SK-N-SH (cell line): ENCODE measurements around the gene JMJD7. TPM values are rescaled to one million over a fixed set of nuclear protein-coding genes. Genes with fewer than 3 reads are reported as not detected.

ENCODE experiments used
- CTCF ChIA-PET: fragments of 300-600, 350-600 bp; formaldehyde crosslinking; extraction: SDS; loops from one replicate; lab custom pipeline; 2021; lab: Yijun Ruan, JAX
- POLR2A ChIA-PET: fragments of 350-600 bp; sonication (Branson Sonifier 250); formaldehyde crosslinking; extraction: SDS; loops from one replicate; lab custom pipeline; 2020; ENCODE audit warnings: antibody characterized with exemption, inconsistent platforms; lab: Yijun Ruan, JAX
- DNase-seq: peaks from one replicate; pipeline ENCODE4 v3.0.0; 2012
- H2AFZ ChIP-seq: fragments of 200-600 bp; sonication (generic); 2 replicates; pipeline ENCODE4 v1.8.1; 2016; ENCODE audit warnings: antibody characterized with exemption, mild to moderate bottlenecking, low read depth
- H3F3A ChIP-seq: fragments of 200-600 bp; sonication (generic); replicated peaks from 2 replicates; pipeline ENCODE3; 2016; ENCODE audit warnings: antibody characterized with exemption, mild to moderate bottlenecking; ENCODE audit not compliant: insufficient read depth
- H3K27ac ChIP-seq, 2 experiments: fragments of 200-500 bp in 1 of 2; fragments of 200-600 bp in 1 of 2; sonication (Bioruptor generic) in 1 of 2; sonication (generic), shearing (Covaris generic) in 1 of 2; 2 replicates each; pipeline versions ENCODE4 v1.5.1 to v1.6.1; 2014 to 2016; ENCODE audit warnings: low read depth in 2 of 2, inconsistent platforms in 1 of 2, low read length in 1 of 2, mild to moderate bottlenecking in 1 of 2, mixed read lengths in 1 of 2
- H3K27me3 ChIP-seq: fragments of 200-600 bp; sonication (generic), shearing (Covaris generic); 2 replicates; pipeline ENCODE4 v1.6.1; 2016; ENCODE audit warnings: mixed run types; ENCODE audit not compliant: insufficient read depth
- H3K36me3 ChIP-seq, 2 experiments: fragments of 200-500 bp in 1 of 2; fragments of 200-600 bp in 1 of 2; sonication (Bioruptor generic) in 1 of 2; sonication (generic) in 1 of 2; replicated peaks in 1 of 2; 2 replicates each; pipeline versions ENCODE3 to v1.5.1; 2014 to 2016; ENCODE audit warnings: low read length in 1 of 2, mild to moderate bottlenecking in 1 of 2; ENCODE audit not compliant: insufficient read depth in 2 of 2, control insufficient read depth in 1 of 2
- H3K4me1 ChIP-seq, 2 experiments: fragments of 200-500 bp in 1 of 2; fragments of 200-600 bp in 1 of 2; sonication (Bioruptor generic) in 1 of 2; sonication (generic), shearing (Covaris generic) in 1 of 2; 2 replicates each; pipeline versions ENCODE4 v1.5.1 to v1.6.1; 2014 to 2016; ENCODE audit warnings: low read depth in 1 of 2, low read length in 1 of 2, mixed run types in 1 of 2; ENCODE audit not compliant: insufficient read depth in 2 of 2, control insufficient read depth in 1 of 2
- H3K4me2 ChIP-seq: fragments of 200-600 bp; sonication (generic), shearing (Covaris generic); 2 replicates; pipeline ENCODE4 v1.6.1; 2017; ENCODE audit warnings: mixed run types
- H3K4me3 ChIP-seq, 2 experiments: fragments of 200-500 bp in 1 of 2; fragments of 200-600 bp in 1 of 2; sonication (Bioruptor generic) in 1 of 2; sonication (generic), shearing (Covaris generic) in 1 of 2; 2 replicates each; pipeline versions ENCODE4 v1.5.1 to v1.8.1; 2014 to 2016; ENCODE audit warnings: low read depth in 2 of 2, inconsistent platforms in 1 of 2, low read length in 1 of 2, mild to moderate bottlenecking in 1 of 2, mixed read lengths in 1 of 2, moderate library complexity in 1 of 2
- H3K79me2 ChIP-seq: fragments of 200-600 bp; sonication (generic); 2 replicates; pipeline ENCODE4 v1.8.1; 2017; ENCODE audit warnings: mild to moderate bottlenecking; ENCODE audit not compliant: insufficient read depth
- H3K9ac ChIP-seq: fragments of 200-600 bp; sonication (generic); 2 replicates; pipeline ENCODE4 v1.6.1; 2017; ENCODE audit warnings: mixed run types
- H3K9me2 ChIP-seq: fragments of 200-600 bp; sonication (generic); 2 replicates; pipeline ENCODE4 v1.6.1; 2017; ENCODE audit warnings: mixed run types
- H3K9me3 ChIP-seq: fragments of 200-600 bp; sonication (generic); 2 replicates; pipeline ENCODE4 v1.6.1; 2017; ENCODE audit warnings: mixed run types, mild to moderate bottlenecking, moderate library complexity
- H4K20me1 ChIP-seq: fragments of 200-600 bp; sonication (generic); 2 replicates; pipeline ENCODE4 v1.6.1; 2017; ENCODE audit warnings: mild to moderate bottlenecking, mixed run types; ENCODE audit not compliant: insufficient read depth
- CHD2 ChIP-seq: fragments of 150-350 bp; IDR thresholded peaks from 2 replicates; pipeline ENCODE4 v1.6.1; 2018; ENCODE audit warnings: low read length; ENCODE audit not compliant: partially characterized antibody
- EP300 ChIP-seq, 2 experiments: IDR thresholded peaks; 2 replicates each; pipeline versions ENCODE4 v1.4.0 to v1.6.1; 2012; ENCODE audit warnings: borderline replicate concordance in 1 of 2, low read depth in 1 of 2, low read length in 1 of 2
- IRF3 ChIP-seq: fragments of 150-350 bp; IDR thresholded peaks from 2 replicates; pipeline ENCODE4 v1.6.1; 2016; ENCODE audit warnings: mild to moderate bottlenecking, low read depth, low read length
- NFIC ChIP-seq: IDR thresholded peaks from 2 replicates; pipeline ENCODE4 v1.4.0; 2012; ENCODE audit warnings: borderline replicate concordance
- POLR2AphosphoS5 ChIP-seq: IDR thresholded peaks from 2 replicates; pipeline ENCODE4 v1.6.1; 2012; ENCODE audit warnings: low read depth, low read length
- RCOR1 ChIP-seq: fragments of 150-350 bp; IDR thresholded peaks from 2 replicates; pipeline ENCODE4 v1.6.1; 2017; ENCODE audit warnings: antibody characterized with exemption, low read length
- REST ChIP-seq: IDR thresholded peaks from 2 replicates; pipeline ENCODE4 v1.6.1; 2012; ENCODE audit warnings: mild to moderate bottlenecking, low read depth, low read length, moderate library complexity
- SMC3 ChIP-seq: IDR thresholded peaks from 2 replicates; pipeline ENCODE4 v1.6.1; 2012; ENCODE audit warnings: low read depth, low read length, improper control_type of control experiment
- ZBTB33 ChIP-seq: IDR thresholded peaks from 2 replicates; pipeline ENCODE4 v1.4.0; 2012; ENCODE audit warnings: low read depth, borderline replicate concordance
- WGBS: methylation state at CpG from one replicate; pipeline ENCODE4 v1.1.6; 2017; ENCODE audit warnings: low lambda C conversion rate; 5-methylcytosine and 5-hydroxymethylcytosine counted together
- polyA plus RNA-seq, 3 experiments: library from polyadenylated mRNA; depleted of rRNA; stranded (reverse); fragments of >200 nt; gene quantifications; 2 replicates each; pipeline ENCODE4 v1.2.3, GENCODE V29; 2012

The JMJD7 gene
- polyA plus RNA-seq, 1 of the 3 experiments (the other 2 are of a cell fraction) = 6.5 TPM

- Histone ChIP-seq H4K20me1 (no peaks in the 10 kb centered on the region), H3K36me3 (peaks cover 0 to 15% of the 10 kb centered on the region in 2 experiments), H2AFZ (no peak overlapping the region; the same call in 1 of the 2 replicates), H3F3A (peaks cover 4% of the 10 kb centered on the region), H3K9me2 (no peaks in the 10 kb centered on the region), H3K9me3 (no peaks in the 10 kb centered on the region), H3K79me2 (peaks cover 31% of the 10 kb centered on the region), H3K27ac (peak overlapping the region; percentile 74 to 77; a peak in 3 of 4 replicates), H3K9ac (no peak overlapping the region), H3K4me2 (peak overlapping the region; percentile 60; the same call in 1 of the 2 replicates), H3K4me1 (peaks cover 19 to 30% of the 10 kb centered on the region in 2 experiments; a peak in 3 of 4 replicates), H3K27me3 (no peaks in the 10 kb centered on the region), H3K4me3 (no peak overlapping the region)
- 91% methylated on average over 8 of the region's 8 CpGs for WGBS
- TF ChIP-seq CHD2 (no peak), RCOR1 (no peak), IRF3 (no peak), NFIC (no peak), ZBTB33 (no peak)
- DNase-seq = no peak
- ChIA-PET POLR2A (interaction anchor here (1.1 kb wide), 1 partner anchor 340 kb away, joined by 3 read pairs; no protein-coding TSS in a partner anchor), CTCF (interaction anchor here (0.8 to 6.4 kb wide), 3 partner anchors 14 to 107 kb away, joined by 3 to 36 read pairs (median 3); no protein-coding TSS in a partner anchor)
Observed at GRCh38 chr15:41797201-41797944, 30.5 kb upstream of the JMJD7 start.

GRCh38 chr15:41798607-41799487, 29.0 kb upstream of the JMJD7 start:
- no peak for TF ChIP-seq EP300 (IDR thresholded peaks at IDR 0.05; ENCODE audit: borderline replicate concordance in 1 of 2, low read depth in 1 of 2, low read length in 1 of 2)
- no peak for TF ChIP-seq REST
- no peak for TF ChIP-seq POLR2AphosphoS5
- TF ChIP-seq SMC3 = no peak
- DNase-seq = no peak
- no peak overlapping the region for H3K9ac ChIP-seq
- ChIA-PET CTCF (interaction anchor here (0.8 to 6.4 kb wide), 2 partner anchors 13 to 26 kb away, joined by 3 to 36 read pairs; no protein-coding TSS in a partner anchor), POLR2A (no interaction called here)
- H2AFZ ChIP-seq = no peak overlapping the region
- peaks cover 0 to 15% of the 10 kb centered on the region in 2 experiments for H3K36me3 ChIP-seq
- no peaks in the 10 kb centered on the region for H3K27me3 ChIP-seq
- H4K20me1 ChIP-seq = no peaks in the 10 kb centered on the region
- peaks cover 11% of the 10 kb centered on the region for H3F3A ChIP-seq
- H3K27ac ChIP-seq = no peak overlapping the region
- WGBS = 82% methylated on average over 9 of the region's 9 CpGs
- peaks cover 17 to 30% of the 10 kb centered on the region in 2 experiments; a peak in 3 of 4 replicates for H3K4me1 ChIP-seq
- H3K9me3 ChIP-seq = no peaks in the 10 kb centered on the region
- no peak overlapping the region; the same call in 1 of the 2 replicates for H3K4me2 ChIP-seq
- peaks cover 23% of the 10 kb centered on the region for H3K79me2 ChIP-seq
- no peaks in the 10 kb centered on the region for H3K9me2 ChIP-seq
- H3K4me3 ChIP-seq = no peak overlapping the region
